H1 (cell line): ENCODE results near the gene RASL11B.

Experiments used
- CEBPB ChIP-seq: IDR thresholded peaks from 2 replicates; pipeline ENCODE4 v1.6.1; 2012; ENCODE audit warnings: low read depth, low read length
- CHD2 ChIP-seq: IDR thresholded peaks from 2 replicates; pipeline ENCODE4 v1.6.1; 2012; ENCODE audit warnings: low read length, improper control_type of control experiment
- GTF2F1 ChIP-seq: IDR thresholded peaks from 2 replicates; pipeline ENCODE4 v1.6.1; 2012; ENCODE audit warnings: low read depth, low read length, improper control_type of control experiment, borderline replicate concordance
- POLR2A ChIP-seq, 2 experiments: IDR thresholded peaks; 1 replicate in 1 of 2; 2 replicates in 1 of 2; pipeline ENCODE4 v1.6.1; 2011; ENCODE audit warnings: low read depth in 2 of 2, low read length in 2 of 2, mild to moderate bottlenecking in 2 of 2; ENCODE audit errors: control extremely low read depth in 1 of 2
- ZNF274 ChIP-seq: IDR thresholded peaks from 2 replicates; pipeline ENCODE4 v1.7.0; 2012; ENCODE audit warnings: low read length, borderline replicate concordance; ENCODE audit errors: extremely low read depth
- TF ChIP-seq, protein P1 (sequence below): IDR thresholded peaks from 2 replicates; pipeline ENCODE4 v1.6.1; 2011; ENCODE audit warnings: low read depth, mild to moderate bottlenecking, low read length; ENCODE audit not compliant: insufficient read depth

DNA sequence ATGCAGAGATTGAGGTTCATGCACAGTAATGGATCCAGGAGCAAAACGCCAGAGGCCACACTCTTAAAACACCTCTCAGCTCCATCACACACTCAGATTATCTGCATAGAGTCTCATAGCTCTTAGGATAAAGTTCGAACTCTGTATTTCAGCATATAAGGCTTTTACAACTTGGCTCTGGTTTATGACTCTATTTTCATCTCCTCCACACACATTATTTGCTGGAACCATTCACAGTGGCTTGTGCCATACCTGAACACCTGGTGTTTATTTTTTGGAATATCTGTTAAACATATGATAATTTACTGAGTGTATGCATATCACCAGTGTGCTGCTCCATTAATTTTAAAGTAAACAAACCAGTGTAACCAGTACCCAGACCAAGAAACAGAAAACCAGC, 27.2 kb downstream of the RASL11B start:
- TF ChIP-seq CHD2 (no peak), POLR2A (IDR thresholded peaks at IDR 0.05; ENCODE audit: control extremely low read depth in 1 of 2, low read depth in 2 of 2, low read length in 2 of 2) (no peak), GTF2F1 (no peak), CEBPB (no peak), ZNF274 (no peak)
- TF ChIP-seq, protein P1, sequence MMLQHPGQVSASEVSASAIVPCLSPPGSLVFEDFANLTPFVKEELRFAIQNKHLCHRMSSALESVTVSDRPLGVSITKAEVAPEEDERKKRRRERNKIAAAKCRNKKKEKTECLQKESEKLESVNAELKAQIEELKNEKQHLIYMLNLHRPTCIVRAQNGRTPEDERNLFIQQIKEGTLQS: no peak
